Measurements from ENCODE around the gene PTGIR.

DNA sequence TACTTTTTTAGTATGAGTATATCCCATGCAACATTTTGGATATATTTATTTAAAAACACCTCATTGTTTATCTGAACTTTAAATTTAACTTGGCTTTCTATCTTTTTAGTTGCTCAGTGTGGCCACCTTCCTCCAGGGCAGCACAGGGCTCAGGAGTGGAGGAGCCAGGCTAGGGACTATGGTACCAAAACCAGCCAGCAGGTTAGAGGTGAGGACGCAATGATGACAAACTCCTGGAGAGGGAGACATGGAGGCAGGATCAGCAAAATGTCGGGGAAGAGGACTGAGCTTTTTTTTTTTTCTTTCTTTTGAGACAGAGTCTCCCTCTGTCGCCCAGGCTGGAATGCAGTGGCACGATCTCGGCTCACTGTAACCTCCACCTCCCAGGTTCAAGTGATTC, 53.4 kb downstream of the PTGIR start:
- TF ChIP-seq, protein P1, sequence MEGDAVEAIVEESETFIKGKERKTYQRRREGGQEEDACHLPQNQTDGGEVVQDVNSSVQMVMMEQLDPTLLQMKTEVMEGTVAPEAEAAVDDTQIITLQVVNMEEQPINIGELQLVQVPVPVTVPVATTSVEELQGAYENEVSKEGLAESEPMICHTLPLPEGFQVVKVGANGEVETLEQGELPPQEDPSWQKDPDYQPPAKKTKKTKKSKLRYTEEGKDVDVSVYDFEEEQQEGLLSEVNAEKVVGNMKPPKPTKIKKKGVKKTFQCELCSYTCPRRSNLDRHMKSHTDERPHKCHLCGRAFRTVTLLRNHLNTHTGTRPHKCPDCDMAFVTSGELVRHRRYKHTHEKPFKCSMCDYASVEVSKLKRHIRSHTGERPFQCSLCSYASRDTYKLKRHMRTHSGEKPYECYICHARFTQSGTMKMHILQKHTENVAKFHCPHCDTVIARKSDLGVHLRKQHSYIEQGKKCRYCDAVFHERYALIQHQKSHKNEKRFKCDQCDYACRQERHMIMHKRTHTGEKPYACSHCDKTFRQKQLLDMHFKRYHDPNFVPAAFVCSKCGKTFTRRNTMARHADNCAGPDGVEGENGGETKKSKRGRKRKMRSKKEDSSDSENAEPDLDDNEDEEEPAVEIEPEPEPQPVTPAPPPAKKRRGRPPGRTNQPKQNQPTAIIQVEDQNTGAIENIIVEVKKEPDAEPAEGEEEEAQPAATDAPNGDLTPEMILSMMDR (IDR thresholded peaks at IDR 0.05) = no peak
- no peak for TF ChIP-seq POLR2A (IDR thresholded peaks at IDR 0.05)

Measured in ovary (tissue), 3 donors.